ENCODE data around the gene NTSR1. TPM values are rescaled to one million over a fixed set of nuclear protein-coding genes. Genes with fewer than 3 reads are reported as not detected.

Gene NTSR1
- total RNA-seq, 1 experiment from 2014 or later = 0.98 TPM

DNA sequence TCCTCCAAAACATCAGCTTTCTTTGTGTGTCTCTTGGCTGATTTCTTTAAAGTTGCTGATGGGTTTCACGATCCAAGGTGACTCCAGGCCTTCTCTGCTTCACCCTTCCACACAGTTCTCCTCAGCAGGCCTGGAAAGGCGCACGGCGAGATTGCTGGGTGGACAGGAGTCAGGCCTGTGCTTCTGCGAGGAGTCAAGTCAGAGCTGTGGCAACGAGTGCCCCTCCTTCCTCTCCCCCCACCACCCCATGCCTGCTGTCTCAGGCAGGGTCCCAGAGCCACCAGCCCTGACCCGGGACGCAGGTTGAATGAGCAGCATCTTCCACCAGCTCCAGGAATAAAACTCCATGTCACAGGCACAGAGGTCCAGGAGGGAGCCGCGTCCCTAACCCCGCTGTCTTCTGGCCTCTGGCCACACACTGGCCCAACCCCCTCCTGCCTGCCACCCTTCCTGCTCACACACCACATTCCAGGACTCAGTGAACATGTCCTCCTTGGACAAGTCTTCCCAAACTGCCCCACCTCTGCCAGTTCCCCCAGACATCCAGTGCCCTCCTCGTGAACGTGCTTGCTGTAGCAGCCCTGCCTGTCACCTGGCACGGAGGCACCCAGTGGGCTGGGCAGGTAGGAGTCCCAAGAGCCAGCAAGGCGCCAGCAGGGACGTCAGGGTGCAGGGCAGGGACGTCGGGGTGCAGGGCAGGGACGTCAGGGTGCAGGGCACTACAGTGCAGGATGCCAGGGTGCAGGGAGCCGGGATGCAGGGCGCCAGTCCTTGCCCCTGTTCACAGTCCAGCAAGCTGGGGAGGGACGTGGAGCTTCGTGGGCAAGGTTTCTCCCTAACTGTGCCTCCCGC is 7.2 kb upstream of the NTSR1 start:
- Histone ChIP-seq H3K27ac (no peak overlapping the region), H3K36me3 (ENCODE audit: low read depth) (no peaks in the 10 kb centered on the region), H3K79me2 (ENCODE audit: low read depth) (no peaks in the 10 kb centered on the region), H3K27me3 (ENCODE audit: insufficient read depth, low read depth) (0 out of 2 replicates have a peak, but pooled peaks cover 7% of the 10 kb centered on the region), H3K9me2 (ENCODE audit: insufficient read depth) (no peaks in the 10 kb centered on the region), H3K4me1 (replicated peaks; ENCODE audit: insufficient read depth) (peaks cover 39% of the 10 kb centered on the region), H3K4me3 (no peak overlapping the region), H3K9me3 (ENCODE audit: insufficient read depth, low read depth) (no peaks in the 10 kb centered on the region), H4K20me1 (ENCODE audit: insufficient read depth) (no peaks in the 10 kb centered on the region), H2AFZ (no peak overlapping the region), H3F3A (ENCODE audit: insufficient read depth, low read depth) (peaks cover 26% of the 10 kb centered on the region), H3K4me2 (no peak overlapping the region)
- ChIA-PET POLR2A (ENCODE audit: unreplicated experiment) (no interaction called here), CTCF (no interaction called here)
- peak in 1 of 2 experiments; percentile 38 for DNase-seq
- TF ChIP-seq, protein P1, sequence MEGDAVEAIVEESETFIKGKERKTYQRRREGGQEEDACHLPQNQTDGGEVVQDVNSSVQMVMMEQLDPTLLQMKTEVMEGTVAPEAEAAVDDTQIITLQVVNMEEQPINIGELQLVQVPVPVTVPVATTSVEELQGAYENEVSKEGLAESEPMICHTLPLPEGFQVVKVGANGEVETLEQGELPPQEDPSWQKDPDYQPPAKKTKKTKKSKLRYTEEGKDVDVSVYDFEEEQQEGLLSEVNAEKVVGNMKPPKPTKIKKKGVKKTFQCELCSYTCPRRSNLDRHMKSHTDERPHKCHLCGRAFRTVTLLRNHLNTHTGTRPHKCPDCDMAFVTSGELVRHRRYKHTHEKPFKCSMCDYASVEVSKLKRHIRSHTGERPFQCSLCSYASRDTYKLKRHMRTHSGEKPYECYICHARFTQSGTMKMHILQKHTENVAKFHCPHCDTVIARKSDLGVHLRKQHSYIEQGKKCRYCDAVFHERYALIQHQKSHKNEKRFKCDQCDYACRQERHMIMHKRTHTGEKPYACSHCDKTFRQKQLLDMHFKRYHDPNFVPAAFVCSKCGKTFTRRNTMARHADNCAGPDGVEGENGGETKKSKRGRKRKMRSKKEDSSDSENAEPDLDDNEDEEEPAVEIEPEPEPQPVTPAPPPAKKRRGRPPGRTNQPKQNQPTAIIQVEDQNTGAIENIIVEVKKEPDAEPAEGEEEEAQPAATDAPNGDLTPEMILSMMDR (conservative IDR thresholded peaks at IDR 0.05) = no peak
- TF ChIP-seq EZH2 (IDR thresholded peaks at IDR 0.05; ENCODE audit: low read depth) = no peak
- intact Hi-C loops (cut with micrococcal nuclease; ENCODE audit: unreplicated experiment) = loop anchor here (5.0 kb wide), 1 partner anchor 41 kb away; no protein-coding TSS in a partner anchor
- BruUV-seq (replicated peaks) = no TSS peak

GRCh38 chr20:62702013-62702300 is 6.7 kb upstream of the NTSR1 start:
- Histone ChIP-seq H3K4me1 (replicated peaks; ENCODE audit: insufficient read depth) (peaks cover 40% of the 10 kb centered on the region), H3K79me2 (ENCODE audit: low read depth) (no peaks in the 10 kb centered on the region), H3K9me3 (ENCODE audit: insufficient read depth, low read depth) (no peaks in the 10 kb centered on the region), H3K9me2 (ENCODE audit: insufficient read depth) (no peaks in the 10 kb centered on the region), H4K20me1 (ENCODE audit: insufficient read depth) (no peaks in the 10 kb centered on the region), H3K4me3 (no peak overlapping the region), H3K4me2 (no peak overlapping the region), H3F3A (ENCODE audit: insufficient read depth, low read depth) (peaks cover 31% of the 10 kb centered on the region), H3K27me3 (ENCODE audit: insufficient read depth, low read depth) (0 out of 2 replicates have a peak, but pooled peaks cover 7% of the 10 kb centered on the region), H3K36me3 (ENCODE audit: low read depth) (no peaks in the 10 kb centered on the region), H2AFZ (no peak overlapping the region), H3K27ac (no peak overlapping the region)
- TF ChIP-seq, protein P1 (conservative IDR thresholded peaks at IDR 0.05) = no peak
- TF ChIP-seq EZH2 (IDR thresholded peaks at IDR 0.05; ENCODE audit: low read depth) = no peak
- ChIA-PET POLR2A (ENCODE audit: unreplicated experiment) (no interaction called here), CTCF (no interaction called here)
- DNase-seq = no peak
- intact Hi-C loops (cut with micrococcal nuclease; ENCODE audit: unreplicated experiment) = loop anchor here (5.0 kb wide), 1 partner anchor 40 kb away; no protein-coding TSS in a partner anchor
- BruUV-seq (replicated peaks) = no TSS peak

GRCh38 chr20:62702895-62703852 is 5.5 kb upstream of the NTSR1 start:
- peaks cover 32% of the 10 kb centered on the region for H3F3A ChIP-seq (ENCODE audit: insufficient read depth, low read depth)
- POLR2A ChIA-PET (ENCODE audit: unreplicated experiment) = interaction anchor here (0.6 to 0.8 kb wide), 3 partner anchors 50 to 1378 kb away, joined by 3 to 4 read pairs (median 4); no protein-coding TSS in a partner anchor
- H3K9me3 ChIP-seq (ENCODE audit: insufficient read depth, low read depth) = no peaks in the 10 kb centered on the region
- DNase-seq = peak; percentile 79 to 94
- no peaks in the 10 kb centered on the region for H3K36me3 ChIP-seq (ENCODE audit: low read depth)
- no peak for TF ChIP-seq EZH2 (IDR thresholded peaks at IDR 0.05; ENCODE audit: low read depth)
- TF ChIP-seq, protein P1 (conservative IDR thresholded peaks at IDR 0.05) = peak; percentile 67
- no peaks in the 10 kb centered on the region for H4K20me1 ChIP-seq (ENCODE audit: insufficient read depth)
- peak overlapping the region; percentile 64 for H3K4me2 ChIP-seq
- BruUV-seq (replicated peaks) = no TSS peak
- intact Hi-C loops (cut with micrococcal nuclease; ENCODE audit: unreplicated experiment) = loop anchor here (1.0 to 5.0 kb wide), 3 partner anchors 39 to 276 kb away; partner anchors contain the start of gene RBBP8NL
- H3K4me3 ChIP-seq = no peak overlapping the region
- H3K27ac ChIP-seq = peak overlapping the region; percentile 81
- H3K27me3 ChIP-seq (ENCODE audit: insufficient read depth, low read depth) = no peaks in the 10 kb centered on the region
- H3K79me2 ChIP-seq (ENCODE audit: low read depth) = no peaks in the 10 kb centered on the region
- H2AFZ ChIP-seq = no peak overlapping the region
- peaks cover 40% of the 10 kb centered on the region for H3K4me1 ChIP-seq (replicated peaks; ENCODE audit: insufficient read depth)
- H3K9me2 ChIP-seq (ENCODE audit: insufficient read depth) = no peaks in the 10 kb centered on the region
- CTCF ChIA-PET = interaction anchor here (0.7 to 2.3 kb wide), 4 partner anchors 37 to 93 kb away, joined by 3 to 9 read pairs (median 6); partner anchors contain the start of gene MRGBP

Data from PC-9 (cell line).